GM12878 (cell line): Measurements from ENCODE around the gene RCCD1. TPM values are rescaled to one million over a fixed set of nuclear protein-coding genes. Genes with fewer than 3 reads are reported as not detected.

ENCODE experiments used
- ATF2 ChIP-seq: IDR thresholded peaks from 2 replicates; pipeline ENCODE4 v1.6.1; 2012; ENCODE audit warnings: low read length, inconsistent platforms
- ATF3 ChIP-seq: IDR thresholded peaks from 2 replicates; pipeline ENCODE4 v1.6.1; 2011; ENCODE audit warnings: low read depth, mild to moderate bottlenecking, low read length, moderate library complexity, borderline replicate concordance; ENCODE audit errors: extremely low read depth
- ESRRA ChIP-seq: IDR thresholded peaks from 2 replicates; pipeline ENCODE4 v1.6.1; 2012; ENCODE audit warnings: mild to moderate bottlenecking, low read length, improper control_type of control experiment
- ETV6 ChIP-seq, 2 experiments: fragments of 450-650 bp in 1 of 2; IDR thresholded peaks in 1 of 2; conservative IDR thresholded peaks in 1 of 2; 2 replicates each; pipeline ENCODE4 v1.6.1; 2014; ENCODE audit warnings: antibody characterized with exemption in 1 of 2, borderline replicate concordance in 1 of 2, low read depth in 1 of 2, mild to moderate bottlenecking in 1 of 2, moderate library complexity in 1 of 2
- FOS ChIP-seq: IDR thresholded peaks from 3 replicates; pipeline ENCODE4 v1.6.1; 2011; ENCODE audit warnings: borderline replicate concordance; ENCODE audit not compliant: insufficient read length; ENCODE audit errors: extremely low read depth
- GATAD2B ChIP-seq: fragments of 450-650 bp; conservative IDR thresholded peaks from 2 replicates; pipeline ENCODE4 v1.6.1; 2017; ENCODE audit warnings: low read depth, mild to moderate bottlenecking, moderate library complexity
- HCFC1 ChIP-seq: fragments of 150-350 bp; IDR thresholded peaks from 2 replicates; pipeline ENCODE4 v1.6.1; 2014; ENCODE audit warnings: low read length
- HDAC6 ChIP-seq: fragments of 200-600 bp; sonication (generic); IDR thresholded peaks from one replicate; pipeline ENCODE4 v1.8.0; 2017; ENCODE audit warnings: antibody characterized with exemption; ENCODE audit not compliant: unreplicated experiment
- IKZF1 ChIP-seq: fragments of 450-650 bp; conservative IDR thresholded peaks from 2 replicates; pipeline ENCODE4 v1.6.1; 2017; ENCODE audit warnings: antibody characterized with exemption, mild to moderate bottlenecking
- IKZF2 ChIP-seq, 2 experiments: fragments of 450-650 bp; IDR thresholded peaks; 2 replicates each; pipeline ENCODE4 v1.6.1; 2017; ENCODE audit warnings: mild to moderate bottlenecking in 2 of 2, moderate library complexity in 2 of 2
- MEF2B ChIP-seq: fragments of 450-650 bp; IDR thresholded peaks from 2 replicates; pipeline ENCODE4 v1.6.1; 2018; ENCODE audit warnings: mild to moderate bottlenecking, moderate library complexity; ENCODE audit not compliant: partially characterized antibody, poor library complexity, severe bottlenecking
- MTA3 ChIP-seq: IDR thresholded peaks from 2 replicates; pipeline ENCODE4 v1.6.1; 2012; ENCODE audit warnings: low read length, inconsistent platforms, borderline replicate concordance
- MYC ChIP-seq: IDR thresholded peaks from 2 replicates; pipeline ENCODE4 v1.6.1; 2011; ENCODE audit warnings: mild to moderate bottlenecking, low read length, moderate library complexity, inconsistent platforms; ENCODE audit not compliant: insufficient read depth, insufficient replicate concordance, insufficient read length, severe bottlenecking
- NFYA ChIP-seq: IDR thresholded peaks from 2 replicates; pipeline ENCODE4 v1.6.1; 2011; ENCODE audit warnings: low read depth, mild to moderate bottlenecking, low read length, improper control_type of control experiment, borderline replicate concordance
- PAX5 ChIP-seq: IDR thresholded peaks from 2 replicates; pipeline ENCODE4 v1.6.1; 2011; ENCODE audit warnings: low read depth, low read length, borderline replicate concordance
- POLR2A ChIP-seq: IDR thresholded peaks from 2 replicates; pipeline ENCODE4 v1.6.1; 2011; ENCODE audit warnings: low read depth, mild to moderate bottlenecking, low read length
- POU2F2 ChIP-seq: IDR thresholded peaks from 3 replicates; pipeline ENCODE4 v1.6.1; 2011; ENCODE audit warnings: low read depth, mild to moderate bottlenecking, low read length, borderline replicate concordance
- RFX5 ChIP-seq: IDR thresholded peaks from 2 replicates; pipeline ENCODE4 v1.6.1; 2011; ENCODE audit warnings: low read depth, low read length, improper control_type of control experiment
- SMAD5 ChIP-seq: IDR thresholded peaks from 2 replicates; pipeline ENCODE4 v1.6.1; 2016; ENCODE audit warnings: antibody characterized with exemption, low read depth
- YY1 ChIP-seq: IDR thresholded peaks from 2 replicates; pipeline ENCODE4 v1.6.1; 2011; ENCODE audit warnings: low read depth, mild to moderate bottlenecking, low read length
- ZBED1 ChIP-seq: IDR thresholded peaks from 2 replicates; pipeline ENCODE4 v1.6.1; 2016; ENCODE audit warnings: borderline replicate concordance
- ZSCAN29 ChIP-seq: fragments of 450-650 bp; IDR thresholded peaks from 2 replicates; pipeline ENCODE4 v1.6.1; 2017; ENCODE audit warnings: mild to moderate bottlenecking, moderate library complexity
- polyA plus RNA-seq, 11 experiments: library from polyadenylated mRNA; depleted of rRNA in 4 of 11; unstranded in 6 of 11; stranded (reverse) in 5 of 11; fragments of >200 nt; fragmentation: Nextera tagmentation in 4 of 11; fragmentation: Illumina TruSeq in 1 of 11; extraction: Ambion mirVana in 4 of 11; extraction: Trizol in 1 of 11; gene quantifications; 1 replicate in 1 of 11; 2 replicates in 10 of 11; pipeline versions ENCODE4 v1.2.1 to v1.2.3, GENCODE V29; 2011 to 2016; ENCODE audit warnings: inconsistent platforms in 2 of 11, missing spikeins in 2 of 11, low read depth in 1 of 11
- total RNA-seq, 4 experiments: library from RNA; depleted of rRNA in 3 of 4; stranded (reverse); fragments of >200 nt in 3 of 4; fragmentation: Illumina TruSeq in 1 of 4; extraction: Trizol in 1 of 4; gene quantifications; 2 replicates each; pipeline versions ENCODE4 v1.2.1 to v1.2.3, GENCODE V29; 2013 to 2021
- TF ChIP-seq, protein P1 (sequence below): fragments of 150-350 bp; IDR thresholded peaks from 2 replicates; pipeline ENCODE4 v1.6.1; 2014; ENCODE audit warnings: mild to moderate bottlenecking, low read depth, low read length
- TF ChIP-seq, protein P2 (sequence below): IDR thresholded peaks from 2 replicates; pipeline ENCODE4 v1.6.1; 2012; ENCODE audit warnings: improper control_type of control experiment, low read depth, low read length; ENCODE audit not compliant: insufficient replicate concordance

Gene RCCD1
- total and polyA plus RNA-seq, 10 of the 15 experiments (the other 5 are each of a cell fraction or from before 2014, with no cell fraction given): 5.2 to 30.4 (median 20.9) TPM

GRCh38 chr15:90981681-90982080, 27.0 kb downstream of the RCCD1 start (continued):
- TF ChIP-seq, protein P1, sequence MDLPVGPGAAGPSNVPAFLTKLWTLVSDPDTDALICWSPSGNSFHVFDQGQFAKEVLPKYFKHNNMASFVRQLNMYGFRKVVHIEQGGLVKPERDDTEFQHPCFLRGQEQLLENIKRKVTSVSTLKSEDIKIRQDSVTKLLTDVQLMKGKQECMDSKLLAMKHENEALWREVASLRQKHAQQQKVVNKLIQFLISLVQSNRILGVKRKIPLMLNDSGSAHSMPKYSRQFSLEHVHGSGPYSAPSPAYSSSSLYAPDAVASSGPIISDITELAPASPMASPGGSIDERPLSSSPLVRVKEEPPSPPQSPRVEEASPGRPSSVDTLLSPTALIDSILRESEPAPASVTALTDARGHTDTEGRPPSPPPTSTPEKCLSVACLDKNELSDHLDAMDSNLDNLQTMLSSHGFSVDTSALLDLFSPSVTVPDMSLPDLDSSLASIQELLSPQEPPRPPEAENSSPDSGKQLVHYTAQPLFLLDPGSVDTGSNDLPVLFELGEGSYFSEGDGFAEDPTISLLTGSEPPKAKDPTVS: no peak
- TF ChIP-seq IKZF1: 0 out of 2 replicates have a peak, but pooled peaks have one; percentile 9
- no peak for TF ChIP-seq HDAC6
- TF ChIP-seq ATF2: no peak
- no peak for TF ChIP-seq ATF3
- no peak for TF ChIP-seq MTA3
- TF ChIP-seq FOS: no peak
- TF ChIP-seq SMAD5: no peak
- TF ChIP-seq PAX5: no peak
- TF ChIP-seq ZSCAN29: no peak
- no peak for TF ChIP-seq NFYA
- TF ChIP-seq ESRRA: no peak
- no peak for TF ChIP-seq POLR2A
- TF ChIP-seq ZBED1: no peak
- no peak for TF ChIP-seq GATAD2B
- peak; percentile 69 for TF ChIP-seq YY1
- peak; percentile 25 to 40; a peak in 1 of 4 replicates for TF ChIP-seq IKZF2 (IDR thresholded peaks at IDR 0.05)
- TF ChIP-seq POU2F2: no peak
- TF ChIP-seq, protein P2, sequence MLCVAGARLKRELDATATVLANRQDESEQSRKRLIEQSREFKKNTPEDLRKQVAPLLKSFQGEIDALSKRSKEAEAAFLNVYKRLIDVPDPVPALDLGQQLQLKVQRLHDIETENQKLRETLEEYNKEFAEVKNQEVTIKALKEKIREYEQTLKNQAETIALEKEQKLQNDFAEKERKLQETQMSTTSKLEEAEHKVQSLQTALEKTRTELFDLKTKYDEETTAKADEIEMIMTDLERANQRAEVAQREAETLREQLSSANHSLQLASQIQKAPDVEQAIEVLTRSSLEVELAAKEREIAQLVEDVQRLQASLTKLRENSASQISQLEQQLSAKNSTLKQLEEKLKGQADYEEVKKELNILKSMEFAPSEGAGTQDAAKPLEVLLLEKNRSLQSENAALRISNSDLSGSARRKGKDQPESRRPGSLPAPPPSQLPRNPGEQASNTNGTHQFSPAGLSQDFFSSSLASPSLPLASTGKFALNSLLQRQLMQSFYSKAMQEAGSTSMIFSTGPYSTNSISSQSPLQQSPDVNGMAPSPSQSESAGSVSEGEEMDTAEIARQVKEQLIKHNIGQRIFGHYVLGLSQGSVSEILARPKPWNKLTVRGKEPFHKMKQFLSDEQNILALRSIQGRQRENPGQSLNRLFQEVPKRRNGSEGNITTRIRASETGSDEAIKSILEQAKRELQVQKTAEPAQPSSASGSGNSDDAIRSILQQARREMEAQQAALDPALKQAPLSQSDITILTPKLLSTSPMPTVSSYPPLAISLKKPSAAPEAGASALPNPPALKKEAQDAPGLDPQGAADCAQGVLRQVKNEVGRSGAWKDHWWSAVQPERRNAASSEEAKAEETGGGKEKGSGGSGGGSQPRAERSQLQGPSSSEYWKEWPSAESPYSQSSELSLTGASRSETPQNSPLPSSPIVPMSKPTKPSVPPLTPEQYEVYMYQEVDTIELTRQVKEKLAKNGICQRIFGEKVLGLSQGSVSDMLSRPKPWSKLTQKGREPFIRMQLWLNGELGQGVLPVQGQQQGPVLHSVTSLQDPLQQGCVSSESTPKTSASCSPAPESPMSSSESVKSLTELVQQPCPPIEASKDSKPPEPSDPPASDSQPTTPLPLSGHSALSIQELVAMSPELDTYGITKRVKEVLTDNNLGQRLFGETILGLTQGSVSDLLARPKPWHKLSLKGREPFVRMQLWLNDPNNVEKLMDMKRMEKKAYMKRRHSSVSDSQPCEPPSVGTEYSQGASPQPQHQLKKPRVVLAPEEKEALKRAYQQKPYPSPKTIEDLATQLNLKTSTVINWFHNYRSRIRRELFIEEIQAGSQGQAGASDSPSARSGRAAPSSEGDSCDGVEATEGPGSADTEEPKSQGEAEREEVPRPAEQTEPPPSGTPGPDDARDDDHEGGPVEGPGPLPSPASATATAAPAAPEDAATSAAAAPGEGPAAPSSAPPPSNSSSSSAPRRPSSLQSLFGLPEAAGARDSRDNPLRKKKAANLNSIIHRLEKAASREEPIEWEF: no peak
- no peak for TF ChIP-seq MEF2B
- no peak for TF ChIP-seq HCFC1
- no peak for TF ChIP-seq RFX5
- TF ChIP-seq MYC: no peak
- TF ChIP-seq ETV6 (conservative IDR thresholded peaks at IDR 0.05 in 1 of 2, IDR thresholded peaks at IDR 0.05 in 1 of 2; ENCODE audit: borderline replicate concordance in 1 of 2, low read depth in 1 of 2): peak in 1 of 2 experiments; percentile 13; a peak in 1 of 4 replicates
